HCT116 (cell line): Measurements from ENCODE around the gene CAMSAP3. TPM values are rescaled to one million over a fixed set of nuclear protein-coding genes. Genes with fewer than 3 reads are reported as not detected.

Experiments
- ATAC-seq: fragments of 200-7000 bp; cut with Tn5 transposase; 2 replicates; pipeline ENCODE4 v1.9.1; 2020; ENCODE audit warnings: mild to moderate bottlenecking, moderate library complexity
- BruUV-seq: library from RNA; stranded (reverse); fragments of 400-500 nt; replicated peaks from 2 replicates; lab custom pipeline; 2021; lab: Mats Ljungman, UMichigan
- CTCF ChIA-PET: fragments of 300-600 bp; sonication (Branson Sonifier 250); formaldehyde crosslinking; loops from one replicate; lab custom pipeline; 2021; ENCODE audit warnings: antibody characterized with exemption; lab: Charles Lee
- POLR2A ChIA-PET: fragments of 300-600, 350-600 bp; sonication (Branson Sonifier 250); formaldehyde crosslinking; loops from one replicate; lab custom pipeline; 2021; ENCODE audit warnings: antibody characterized with exemption; lab: Charles Lee
- RAD21 ChIA-PET, 2 experiments: fragments of 300-600 bp; sonication (Branson Sonifier 250); formaldehyde crosslinking; loops; one replicate each; lab custom pipeline; 2023; ENCODE audit warnings: low total read pairs in 2 of 2; ENCODE audit not compliant: uncharacterized antibody in 2 of 2, unreplicated experiment in 2 of 2, low non-redundant PET in 1 of 2; lab: Charles Lee
- DNase-seq: peaks from one replicate; pipeline ENCODE4 v3.0.0-alpha.2; 2010; ENCODE audit warnings: low read depth, low spot score
- H2AFZ ChIP-seq: fragments of 200-600 bp; shearing (Covaris generic), sonication (generic); 2 replicates; pipeline ENCODE4 v1.6.1; 2017; ENCODE audit warnings: low read depth, mixed run types, mixed read lengths, antibody characterized with exemption, low read length; ENCODE audit not compliant: poor library complexity, severe bottlenecking
- H3K27ac ChIP-seq: 2 replicates; pipeline ENCODE4 v1.5.1; 2012; ENCODE audit warnings: low read depth, low read length
- H3K27me3 ChIP-seq: fragments of 200-600 bp; sonication (generic); 2 replicates; pipeline ENCODE4 v1.6.1; 2016; ENCODE audit warnings: mixed run types, low read length, mixed read lengths; ENCODE audit not compliant: insufficient read depth
- H3K36me3 ChIP-seq, 2 experiments: fragments of 200-500 bp in 1 of 2; fragments of 200-600 bp in 1 of 2; sonication (Bioruptor generic) in 1 of 2; sonication (generic) in 1 of 2; 2 replicates each; pipeline versions ENCODE4 v1.5.1 to v1.6.1; 2014 to 2016; ENCODE audit warnings: low read length in 2 of 2, inconsistent platforms in 1 of 2, mixed read lengths in 1 of 2, mixed run types in 1 of 2; ENCODE audit not compliant: insufficient read depth in 2 of 2, control insufficient read depth in 1 of 2
- H3K4me1 ChIP-seq, 2 experiments: fragments of 200-600 bp in 1 of 2; sonication (generic) in 1 of 2; 2 replicates each; pipeline versions ENCODE4 v1.5.1 to v1.6.1; 2012 to 2017; ENCODE audit warnings: low read length in 2 of 2, inconsistent platforms in 1 of 2, mild to moderate bottlenecking in 1 of 2, mixed read lengths in 1 of 2, mixed run types in 1 of 2, moderate library complexity in 1 of 2; ENCODE audit not compliant: insufficient read depth in 2 of 2, control insufficient read depth in 1 of 2
- H3K4me2 ChIP-seq: fragments of 200-600 bp; sonication (generic); 2 replicates; pipeline ENCODE4 v1.6.1; 2017; ENCODE audit warnings: mixed run types, low read length, mixed read lengths
- H3K4me3 ChIP-seq, 2 experiments: fragments of 200-600 bp in 1 of 2; sonication (generic) in 1 of 2; replicated peaks in 1 of 2; 2 replicates each; pipeline ENCODE4 v1.5.1; 2011 to 2016; ENCODE audit warnings: low read length in 2 of 2, control low read depth in 1 of 2, low read depth in 1 of 2, mild to moderate bottlenecking in 1 of 2, mixed read lengths in 1 of 2, mixed run types in 1 of 2
- H3K79me2 ChIP-seq: fragments of 200-600 bp; sonication (generic); 2 replicates; pipeline ENCODE4 v1.6.1; 2017; ENCODE audit warnings: mild to moderate bottlenecking, mixed run types, low read length, moderate library complexity, mixed read lengths; ENCODE audit not compliant: insufficient read depth
- H3K9ac ChIP-seq: fragments of 200-600 bp; sonication (generic); 2 replicates; pipeline ENCODE4 v1.6.1; 2016; ENCODE audit warnings: low read length, mixed read lengths
- H3K9me2 ChIP-seq: fragments of 200-600 bp; sonication (generic), shearing (Covaris generic); 2 replicates; pipeline ENCODE4 v1.6.1; 2017; ENCODE audit warnings: mixed run types, mild to moderate bottlenecking, moderate library complexity; ENCODE audit not compliant: insufficient read depth
- H3K9me3 ChIP-seq, 2 experiments: fragments of 200-500 bp in 1 of 2; fragments of 200-600 bp in 1 of 2; sonication (Bioruptor generic) in 1 of 2; sonication (generic) in 1 of 2; 2 replicates each; pipeline ENCODE4 v1.6.1; 2014 to 2017; ENCODE audit warnings: low read length in 2 of 2, mixed read lengths in 2 of 2, inconsistent platforms in 1 of 2, low read depth in 1 of 2, mild to moderate bottlenecking in 1 of 2, mixed run types in 1 of 2, moderate library complexity in 1 of 2; ENCODE audit not compliant: control insufficient read depth in 1 of 2, insufficient read depth in 1 of 2
- H4K20me1 ChIP-seq: fragments of 200-600 bp; sonication (generic), shearing (Covaris generic); 2 replicates; pipeline ENCODE4 v1.6.1; 2017; ENCODE audit warnings: mixed run types, mild to moderate bottlenecking, moderate library complexity; ENCODE audit not compliant: insufficient read depth
- CBX3 ChIP-seq: IDR thresholded peaks from 2 replicates; pipeline ENCODE4 v1.6.1; 2012; ENCODE audit warnings: low read depth
- EGR1 ChIP-seq: IDR thresholded peaks from 2 replicates; pipeline ENCODE4 v1.6.1; 2012; ENCODE audit warnings: low read depth
- EZH2phosphoT487 ChIP-seq: fragments of 200-600 bp; IDR thresholded peaks from 2 replicates; pipeline ENCODE4 v1.6.1; 2018; ENCODE audit warnings: antibody characterized with exemption, borderline replicate concordance
- FOSL1 ChIP-seq: IDR thresholded peaks from 2 replicates; pipeline ENCODE4 v1.6.1; 2012; ENCODE audit warnings: low read depth
- JUND ChIP-seq: IDR thresholded peaks from 2 replicates; pipeline ENCODE4 v1.6.1; 2012
- RAD21 ChIP-seq: IDR thresholded peaks from 2 replicates; pipeline ENCODE4 v1.6.1; 2012; ENCODE audit warnings: low read depth, mild to moderate bottlenecking
- SIN3A ChIP-seq: IDR thresholded peaks from 2 replicates; pipeline ENCODE4 v1.6.1; 2012; ENCODE audit warnings: low read depth
- SP1 ChIP-seq: IDR thresholded peaks from 2 replicates; pipeline ENCODE4 v1.6.1; 2012; ENCODE audit warnings: low read depth
- SRF ChIP-seq: IDR thresholded peaks from 2 replicates; pipeline ENCODE4 v1.6.1; 2012; ENCODE audit warnings: low read depth
- YY1 ChIP-seq: IDR thresholded peaks from 2 replicates; pipeline ENCODE4 v1.6.1; 2011; ENCODE audit warnings: low read length, low read depth, moderate library complexity, mild to moderate bottlenecking; ENCODE audit not compliant: insufficient replicate concordance; ENCODE audit errors: extremely low read depth
- ZFX ChIP-seq: fragments of 450-650 bp; IDR thresholded peaks from 2 replicates; pipeline ENCODE4 v1.6.1; 2017
- ZNF274 ChIP-seq: fragments of 200-500 bp; sonication (Bioruptor generic); IDR thresholded peaks from 2 replicates; pipeline ENCODE4 v1.6.1; 2014; ENCODE audit warnings: mild to moderate bottlenecking, low read depth, low read length, inconsistent platforms
- intact Hi-C: fragments of 100-400 bp; cut with micrococcal nuclease; formaldehyde crosslinking; loops from 2 replicates; pipeline ENCODE4 v1.10.0; 2022
- total RNA-seq: library from RNA; stranded (reverse); gene quantifications from one replicate; pipeline ENCODE4 v1.2.1, GENCODE V29; 2021; ENCODE audit not compliant: unreplicated experiment
- TF ChIP-seq, protein P1 (sequence below): IDR thresholded peaks from 2 replicates; pipeline ENCODE4 v1.6.1; 2012
- TF ChIP-seq, protein P2 (sequence below), 3 experiments: fragments of 200-600 bp in 1 of 3; sonication (generic) in 1 of 3; IDR thresholded peaks in 2 of 3; conservative IDR thresholded peaks in 1 of 3; 2 replicates each; pipeline ENCODE4 v1.5.1; 2012 to 2017; ENCODE audit warnings: low read depth in 2 of 3, low read length in 2 of 3, antibody characterized with exemption in 1 of 3, borderline replicate concordance in 1 of 3, control low read depth in 1 of 3, mild to moderate bottlenecking in 1 of 3, mixed read lengths in 1 of 3, mixed run types in 1 of 3, moderate library complexity in 1 of 3; ENCODE audit not compliant: insufficient read depth in 1 of 3

Gene CAMSAP3
- total RNA-seq, 1 experiment from 2014 or later = 24.0 TPM

DNA sequence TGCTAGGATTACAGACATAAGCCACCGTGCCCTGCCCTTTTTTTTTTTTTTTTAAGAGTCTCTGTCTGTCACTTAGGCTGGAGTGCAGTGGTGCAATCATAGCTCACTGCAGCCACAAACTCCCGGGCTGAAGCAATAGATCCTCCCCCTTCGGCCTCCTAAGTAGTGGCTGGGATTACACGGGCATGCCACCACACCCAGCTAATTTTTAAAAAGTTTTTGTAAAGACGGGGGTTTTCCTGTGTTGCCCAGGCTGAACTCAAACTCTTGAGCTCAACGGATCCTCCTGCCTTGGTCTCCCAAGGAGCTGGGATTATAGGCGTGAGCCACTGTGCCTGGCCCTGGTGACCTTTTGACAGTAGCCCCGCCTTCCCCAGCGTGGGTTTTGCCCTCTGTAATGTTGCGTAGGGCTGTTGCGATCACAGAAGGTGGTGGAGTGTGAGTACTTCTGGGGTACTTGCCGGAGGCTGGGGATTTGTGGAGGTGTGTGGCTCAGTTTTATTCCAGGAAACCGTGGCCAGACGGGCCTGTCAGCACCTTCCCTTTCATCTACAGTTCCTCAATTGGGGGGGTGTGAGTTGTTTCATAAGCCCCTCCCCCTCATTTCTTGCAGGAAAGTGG, 61.6 kb downstream of the CAMSAP3 start:
- Histone ChIP-seq H3K9me2 (no peaks in the 10 kb centered on the region), H3K79me2 (no peaks in the 10 kb centered on the region), H3K36me3 (no peaks in the 10 kb centered on the region), H3K4me3 (no peak overlapping the region), H4K20me1 (no peaks in the 10 kb centered on the region), H3K27me3 (no peaks in the 10 kb centered on the region), H3K27ac (no peak overlapping the region), H3K4me1 (peaks cover 2 to 7% of the 10 kb centered on the region in 2 experiments), H3K9ac (no peak overlapping the region), H3K4me2 (no peak overlapping the region), H2AFZ (no peak overlapping the region), H3K9me3 (no peaks in the 10 kb centered on the region)
- intact Hi-C loops = no loop called here
- no TSS peak for BruUV-seq
- ATAC-seq = no peak
- ChIA-PET RAD21 (no interaction called here), CTCF (no interaction called here), POLR2A (no interaction called here)
- TF ChIP-seq JUND (no peak), RAD21 (no peak)
- no peak for DNase-seq

DNA sequence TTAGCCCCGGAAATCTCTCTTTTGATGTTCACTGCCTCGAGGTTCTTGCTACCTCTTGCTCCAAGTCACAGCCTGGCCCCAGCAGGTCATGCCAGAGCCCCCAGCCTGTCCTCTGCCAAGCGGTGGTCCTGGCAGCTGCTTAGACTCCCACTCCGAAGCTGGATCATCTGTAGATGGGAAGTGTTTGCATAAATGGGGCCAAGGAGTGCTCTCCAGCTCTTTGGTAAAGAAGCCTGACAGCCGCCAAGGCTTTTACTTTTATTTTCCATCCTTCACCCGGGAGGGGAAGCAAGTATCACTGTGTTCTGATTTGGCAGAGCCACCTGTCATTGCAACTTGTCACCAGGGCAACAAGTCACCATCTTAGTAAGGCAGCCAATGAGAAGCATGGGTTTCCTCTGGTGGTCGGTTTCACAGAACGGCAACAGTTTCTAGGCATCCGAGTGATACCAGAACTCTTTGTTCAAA, 62.6 kb downstream of the CAMSAP3 start:
- intact Hi-C loops = no loop called here
- ChIA-PET POLR2A (no interaction called here), RAD21 (no interaction called here), CTCF (interaction anchor here (1.2 kb wide), 1 partner anchor 90 kb away, joined by 3 read pairs; no protein-coding TSS in a partner anchor)
- ATAC-seq (no peak), DNase-seq (no peak)
- Histone ChIP-seq H3K9ac (no peak overlapping the region), H4K20me1 (no peaks in the 10 kb centered on the region), H3K27me3 (no peaks in the 10 kb centered on the region), H3K36me3 (no peaks in the 10 kb centered on the region), H3K79me2 (no peaks in the 10 kb centered on the region), H3K4me2 (no peak overlapping the region), H2AFZ (no peak overlapping the region), H3K4me3 (no peak overlapping the region), H3K4me1 (no peaks in the 10 kb centered on the region), H3K27ac (no peak overlapping the region), H3K9me3 (no peaks in the 10 kb centered on the region), H3K9me2 (no peaks in the 10 kb centered on the region)
- no TSS peak for BruUV-seq
- TF ChIP-seq JUND (no peak), ZFX (no peak), CBX3 (no peak), EZH2phosphoT487 (no peak), YY1 (no peak), SRF (no peak), ZNF274 (no peak), RAD21 (no peak), EGR1 (no peak), SP1 (no peak), SIN3A (no peak), FOSL1 (no peak)
- TF ChIP-seq, protein P1, sequence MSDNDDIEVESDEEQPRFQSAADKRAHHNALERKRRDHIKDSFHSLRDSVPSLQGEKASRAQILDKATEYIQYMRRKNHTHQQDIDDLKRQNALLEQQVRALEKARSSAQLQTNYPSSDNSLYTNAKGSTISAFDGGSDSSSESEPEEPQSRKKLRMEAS = no peak
- TF ChIP-seq, protein P2, sequence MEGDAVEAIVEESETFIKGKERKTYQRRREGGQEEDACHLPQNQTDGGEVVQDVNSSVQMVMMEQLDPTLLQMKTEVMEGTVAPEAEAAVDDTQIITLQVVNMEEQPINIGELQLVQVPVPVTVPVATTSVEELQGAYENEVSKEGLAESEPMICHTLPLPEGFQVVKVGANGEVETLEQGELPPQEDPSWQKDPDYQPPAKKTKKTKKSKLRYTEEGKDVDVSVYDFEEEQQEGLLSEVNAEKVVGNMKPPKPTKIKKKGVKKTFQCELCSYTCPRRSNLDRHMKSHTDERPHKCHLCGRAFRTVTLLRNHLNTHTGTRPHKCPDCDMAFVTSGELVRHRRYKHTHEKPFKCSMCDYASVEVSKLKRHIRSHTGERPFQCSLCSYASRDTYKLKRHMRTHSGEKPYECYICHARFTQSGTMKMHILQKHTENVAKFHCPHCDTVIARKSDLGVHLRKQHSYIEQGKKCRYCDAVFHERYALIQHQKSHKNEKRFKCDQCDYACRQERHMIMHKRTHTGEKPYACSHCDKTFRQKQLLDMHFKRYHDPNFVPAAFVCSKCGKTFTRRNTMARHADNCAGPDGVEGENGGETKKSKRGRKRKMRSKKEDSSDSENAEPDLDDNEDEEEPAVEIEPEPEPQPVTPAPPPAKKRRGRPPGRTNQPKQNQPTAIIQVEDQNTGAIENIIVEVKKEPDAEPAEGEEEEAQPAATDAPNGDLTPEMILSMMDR (IDR thresholded peaks at IDR 0.05 in 2 of 3, conservative IDR thresholded peaks at IDR 0.05 in 1 of 3; ENCODE audit: borderline replicate concordance in 1 of 3, insufficient read depth in 1 of 3, low read depth in 2 of 3, low read length in 2 of 3) = no peak
